Measurements from ENCODE around the gene RLN2. TPM values are rescaled to one million over a fixed set of nuclear protein-coding genes. Genes with fewer than 3 reads are reported as not detected.
"Not testable (repeated sequence)": the region's sequence is repeated elsewhere in the genome, so short reads cannot be mapped to it uniquely, and the experiment has no call there.

The RLN2 gene
- total RNA-seq, 1 donor from 2014 or later, result 4.0 TPM

DNA sequence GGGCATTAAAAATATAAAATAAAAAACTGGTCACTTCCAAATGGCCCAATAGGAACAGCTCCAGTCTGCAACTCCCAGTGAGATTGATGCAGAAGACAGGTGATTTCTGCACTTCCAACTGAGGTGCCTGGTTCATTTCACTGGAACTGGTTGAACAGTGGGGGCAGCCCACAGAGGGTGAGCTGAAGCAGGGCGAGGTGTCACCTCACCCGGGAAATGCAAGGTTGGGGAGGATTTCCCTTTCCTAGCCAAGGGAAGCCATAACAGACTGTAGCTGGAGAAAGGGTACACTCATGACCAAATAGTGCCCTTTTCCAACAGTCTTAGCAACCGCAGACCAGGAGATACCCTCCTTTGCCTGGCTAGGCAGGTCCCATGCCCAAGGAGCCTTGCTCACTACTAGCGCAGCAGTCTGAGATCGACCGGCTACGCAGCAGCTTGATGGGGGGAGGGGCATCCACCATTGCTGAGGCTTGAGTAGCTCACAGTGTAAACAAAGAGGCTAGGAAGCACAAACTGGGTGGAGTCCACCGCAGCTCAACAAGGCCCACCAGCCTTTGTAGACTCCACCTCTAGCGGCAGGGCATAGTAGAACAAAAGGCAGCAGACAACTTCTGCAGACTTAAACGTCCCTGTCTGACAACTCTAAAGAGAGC lies 22.5 kb upstream of the RLN2 start:
- peak; percentile 66 for DNase-seq (ENCODE audit: low spot score, unreplicated experiment)
- peak; percentile 26 for TF ChIP-seq CTCF (IDR thresholded peaks at IDR 0.05; ENCODE audit: unreplicated experiment)
- Mint-ChIP-seq H3K4me3 (ENCODE audit: low read depth) (peak overlapping the region; percentile 24), H3K27me3 (no peaks in the 10 kb centered on the region), H3K9me3 (ENCODE audit: low read depth) (peaks cover 6% of the 10 kb centered on the region), H3K27ac (peak overlapping the region; percentile 83), H3K36me3 (ENCODE audit: insufficient read depth) (peaks cover 13% of the 10 kb centered on the region), H3K4me1 (ENCODE audit: low read depth) (peaks cover 8% of the 10 kb centered on the region)

- TF ChIP-seq CTCF (IDR thresholded peaks at IDR 0.05; ENCODE audit: unreplicated experiment), result no peak
- Mint-ChIP-seq H3K27ac (no peak overlapping the region), H3K36me3 (ENCODE audit: insufficient read depth) (peaks cover 13% of the 10 kb centered on the region), H3K9me3 (ENCODE audit: low read depth) (peaks cover 6% of the 10 kb centered on the region), H3K4me3 (ENCODE audit: low read depth) (no peak overlapping the region), H3K27me3 (peaks cover 2% of the 10 kb centered on the region), H3K4me1 (ENCODE audit: low read depth) (peaks cover 8% of the 10 kb centered on the region)
- no peak for DNase-seq (ENCODE audit: low spot score, unreplicated experiment)
Measured at GRCh38 chr9:5326187-5326586, 21.7 kb upstream of the RLN2 start.

GRCh38 chr9:5321601-5322000 lies 17.1 kb upstream of the RLN2 start:
- not testable (repeated sequence) for H3K9me3 Mint-ChIP-seq (ENCODE audit: low read depth); DNase-seq (ENCODE audit: low spot score, unreplicated experiment); H3K27me3 Mint-ChIP-seq; H3K27ac Mint-ChIP-seq; H3K4me3 Mint-ChIP-seq (ENCODE audit: low read depth); H3K36me3 Mint-ChIP-seq (ENCODE audit: insufficient read depth); H3K4me1 Mint-ChIP-seq (ENCODE audit: low read depth)

- no peaks in the 10 kb centered on the region for H3K4me1 Mint-ChIP-seq (ENCODE audit: low read depth)
- H3K27ac Mint-ChIP-seq, result no peak overlapping the region
- H3K27me3 Mint-ChIP-seq, result peaks cover 2% of the 10 kb centered on the region
- H3K4me3 Mint-ChIP-seq (ENCODE audit: low read depth), result no peak overlapping the region
- DNase-seq (ENCODE audit: low spot score, unreplicated experiment), result no peak
- peaks cover 3% of the 10 kb centered on the region for H3K36me3 Mint-ChIP-seq (ENCODE audit: insufficient read depth)
- peaks cover 4% of the 10 kb centered on the region for H3K9me3 Mint-ChIP-seq (ENCODE audit: low read depth)
- TF ChIP-seq CTCF (IDR thresholded peaks at IDR 0.05; ENCODE audit: unreplicated experiment), result no peak
Measured at GRCh38 chr9:5321058-5321457, 16.5 kb upstream of the RLN2 start.

DNA sequence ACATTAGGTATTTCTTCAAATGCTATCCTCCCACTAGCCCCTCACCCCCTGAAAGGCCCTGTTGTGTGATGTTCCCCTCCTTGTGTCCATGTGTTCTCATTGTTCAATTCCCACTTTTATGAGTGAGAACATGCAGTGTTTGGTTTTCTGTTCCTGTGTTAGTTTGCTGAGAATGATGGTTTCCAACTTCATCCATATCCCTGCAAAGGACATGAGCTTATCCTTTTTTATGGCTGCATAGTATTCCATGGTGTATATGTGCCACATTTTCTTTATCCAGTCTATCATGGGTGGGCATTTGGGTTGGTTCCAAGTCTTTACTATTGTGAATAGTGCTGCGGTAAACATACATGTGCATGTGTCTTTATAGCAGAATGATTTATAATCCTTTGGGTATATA lies 11.9 kb upstream of the RLN2 start:
- H3K27ac Mint-ChIP-seq; H3K4me1 Mint-ChIP-seq (ENCODE audit: low read depth); H3K4me3 Mint-ChIP-seq (ENCODE audit: low read depth); H3K27me3 Mint-ChIP-seq; DNase-seq (ENCODE audit: low spot score, unreplicated experiment): not testable (repeated sequence)
- H3K36me3 Mint-ChIP-seq (ENCODE audit: insufficient read depth), result peaks cover 10% of the 10 kb centered on the region
- peaks cover 14% of the 10 kb centered on the region for H3K9me3 Mint-ChIP-seq (ENCODE audit: low read depth)

DNA sequence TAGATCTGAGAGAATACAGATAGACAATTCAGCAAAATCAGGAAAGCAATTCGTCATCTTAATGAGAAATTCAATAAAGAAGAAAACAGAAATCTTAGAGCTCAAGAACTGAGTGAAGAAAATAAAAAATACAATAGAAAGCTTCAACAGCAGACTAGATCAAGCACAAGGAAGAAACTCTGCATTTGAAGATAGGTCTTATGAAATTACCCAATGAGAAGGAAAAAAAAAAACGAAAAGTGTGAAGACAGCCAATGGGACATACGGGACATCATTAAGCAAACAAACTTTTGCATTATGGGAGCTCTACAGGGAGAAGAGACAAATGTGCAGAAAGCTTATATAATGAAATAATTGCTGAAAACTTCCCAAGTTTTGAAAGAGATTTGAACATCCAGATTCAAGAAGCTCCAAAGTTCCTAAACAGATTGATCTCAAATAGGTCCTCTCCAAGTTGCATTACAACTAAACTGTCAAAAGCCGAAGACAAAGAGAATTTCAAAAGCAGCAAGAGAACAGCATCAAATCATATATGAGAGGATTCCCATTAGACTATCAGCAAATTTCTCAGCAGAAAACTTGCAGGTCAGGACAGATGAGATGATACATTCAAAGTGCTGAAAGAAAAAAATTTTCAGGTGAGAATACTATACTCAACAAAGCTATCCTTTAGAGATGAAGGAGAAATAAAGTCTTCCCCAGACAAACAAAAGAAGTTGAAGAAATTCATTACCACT lies 10.8 kb upstream of the RLN2 start:
- no peak overlapping the region for H3K27ac Mint-ChIP-seq
- DNase-seq (ENCODE audit: low spot score, unreplicated experiment), result no peak
- H3K4me3 Mint-ChIP-seq (ENCODE audit: low read depth), result no peak overlapping the region
- H3K36me3 Mint-ChIP-seq (ENCODE audit: insufficient read depth), result peaks cover 10% of the 10 kb centered on the region
- peaks cover 3% of the 10 kb centered on the region for H3K27me3 Mint-ChIP-seq
- no peaks in the 10 kb centered on the region for H3K4me1 Mint-ChIP-seq (ENCODE audit: low read depth)
- TF ChIP-seq CTCF (IDR thresholded peaks at IDR 0.05; ENCODE audit: unreplicated experiment), result no peak
- peaks cover 14% of the 10 kb centered on the region for H3K9me3 Mint-ChIP-seq (ENCODE audit: low read depth)

Data from progenitor cell of endocrine pancreas (in vitro differentiated cells).